Measurements from ENCODE around the gene KIF17.

- no peak for TF ChIP-seq CTCF (IDR thresholded peaks at IDR 0.05)
- TF ChIP-seq EP300 (IDR thresholded peaks at IDR 0.05; ENCODE audit: low read depth) = no peak
- no peak for TF ChIP-seq POLR2A (IDR thresholded peaks at IDR 0.05)
These were observed 2.2 kb upstream of the KIF17 start for GRCh38 chr1:20719871-20720620.
